HFF-Myc (cell line): ENCODE results near the gene LRRN3.

Experiments
- DNase-seq: peaks from one replicate; pipeline ENCODE4 v3.0.0-alpha.2; 2011; ENCODE audit warnings: low read depth; ENCODE audit errors: extremely low read depth
- H3K4me3 ChIP-seq: replicated peaks from 2 replicates; pipeline ENCODE4 v1.5.1; 2011; ENCODE audit warnings: low read depth, mild to moderate bottlenecking, control low read depth, low read length
- TF ChIP-seq, protein P1 (sequence below): IDR thresholded peaks from 2 replicates; pipeline ENCODE4 v1.5.1; 2012; ENCODE audit warnings: mild to moderate bottlenecking, low read depth, low read length, control low read depth; ENCODE audit errors: missing control alignments

The LRRN3 gene

GRCh38 chr7:111129435-111129834 is 38.5 kb downstream of the LRRN3 start:
- DNase-seq: no peak
- TF ChIP-seq, protein P1, sequence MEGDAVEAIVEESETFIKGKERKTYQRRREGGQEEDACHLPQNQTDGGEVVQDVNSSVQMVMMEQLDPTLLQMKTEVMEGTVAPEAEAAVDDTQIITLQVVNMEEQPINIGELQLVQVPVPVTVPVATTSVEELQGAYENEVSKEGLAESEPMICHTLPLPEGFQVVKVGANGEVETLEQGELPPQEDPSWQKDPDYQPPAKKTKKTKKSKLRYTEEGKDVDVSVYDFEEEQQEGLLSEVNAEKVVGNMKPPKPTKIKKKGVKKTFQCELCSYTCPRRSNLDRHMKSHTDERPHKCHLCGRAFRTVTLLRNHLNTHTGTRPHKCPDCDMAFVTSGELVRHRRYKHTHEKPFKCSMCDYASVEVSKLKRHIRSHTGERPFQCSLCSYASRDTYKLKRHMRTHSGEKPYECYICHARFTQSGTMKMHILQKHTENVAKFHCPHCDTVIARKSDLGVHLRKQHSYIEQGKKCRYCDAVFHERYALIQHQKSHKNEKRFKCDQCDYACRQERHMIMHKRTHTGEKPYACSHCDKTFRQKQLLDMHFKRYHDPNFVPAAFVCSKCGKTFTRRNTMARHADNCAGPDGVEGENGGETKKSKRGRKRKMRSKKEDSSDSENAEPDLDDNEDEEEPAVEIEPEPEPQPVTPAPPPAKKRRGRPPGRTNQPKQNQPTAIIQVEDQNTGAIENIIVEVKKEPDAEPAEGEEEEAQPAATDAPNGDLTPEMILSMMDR: no peak
- no peak overlapping the region for H3K4me3 ChIP-seq

GRCh38 chr7:111132833-111133232 is 41.9 kb downstream of the LRRN3 start:
- no peak for DNase-seq
- TF ChIP-seq, protein P1: no peak
- H3K4me3 ChIP-seq: no peak overlapping the region

DNA sequence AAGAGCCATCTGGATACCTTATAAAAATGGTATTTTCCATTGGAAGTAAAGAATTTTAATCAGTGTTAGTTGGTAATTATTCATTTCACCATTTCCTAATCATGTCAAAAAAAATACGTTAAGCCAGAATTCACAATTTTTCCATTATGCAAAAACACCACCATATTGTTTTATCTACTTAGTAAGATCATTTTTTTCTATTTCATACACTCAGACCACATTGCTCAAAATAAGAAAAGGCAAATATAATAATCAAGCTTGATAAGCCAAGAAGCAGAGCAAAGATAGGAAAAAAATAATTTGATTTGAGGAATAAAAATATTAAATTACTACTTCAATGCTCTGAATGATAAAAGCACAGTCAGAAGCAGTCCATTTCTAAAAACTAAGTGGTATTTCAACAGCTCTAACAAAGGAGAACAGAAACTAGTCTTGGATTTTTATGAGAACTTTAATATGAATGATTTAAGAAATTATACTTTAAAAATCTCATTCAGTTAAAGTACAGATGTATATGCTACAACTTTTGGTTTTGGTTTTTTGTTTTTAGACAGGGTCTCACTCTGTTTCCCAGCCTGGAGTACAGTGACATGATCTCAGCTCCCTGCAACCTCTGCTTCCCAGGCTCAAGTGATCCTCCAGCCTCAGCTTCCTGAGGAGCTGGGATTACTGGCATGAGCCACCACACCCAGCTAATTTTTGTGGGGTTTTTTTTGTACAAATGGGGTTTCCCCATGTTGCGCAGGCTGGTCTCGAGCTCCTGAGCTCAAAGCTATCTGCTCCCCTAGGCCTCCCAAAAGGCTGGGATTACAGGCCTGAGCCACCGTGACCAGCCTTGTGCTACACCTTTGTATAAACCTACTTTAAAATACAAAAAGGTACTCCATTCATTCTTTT is 46.6 kb downstream of the LRRN3 start:
- H3K4me3 ChIP-seq: no peak overlapping the region
- TF ChIP-seq, protein P1: no peak
- no peak for DNase-seq

- TF ChIP-seq, protein P1: no peak
- H3K4me3 ChIP-seq: no peak overlapping the region
- peak; percentile 65 for DNase-seq
Observed at GRCh38 chr7:111138193-111138569, 47.3 kb downstream of the LRRN3 start.

GRCh38 chr7:111138586-111138985 is 47.7 kb downstream of the LRRN3 start:
- H3K4me3 ChIP-seq: no peak overlapping the region
- TF ChIP-seq, protein P1: no peak
- no peak for DNase-seq

GRCh38 chr7:111140091-111140865 is 49.4 kb downstream of the LRRN3 start:
- TF ChIP-seq, protein P1: no peak
- DNase-seq: no peak
- no peak overlapping the region for H3K4me3 ChIP-seq
